ENCODE measurements around the gene KIF5C.

The KIF5C gene

GRCh38 chr2:149055751-149056150 is 180.7 kb downstream of the KIF5C start:
- Histone ChIP-seq H3K4me1 (ENCODE audit: control insufficient read depth in 5 of 5, insufficient read depth in 5 of 5, low read length in 5 of 5) (peaks cover 0 to 2% (median 0%) of the 10 kb centered on the region in 5 donors), H3K4me3 (ENCODE audit: low read depth in 1 of 5, low read length in 5 of 5) (no peak overlapping the region), H3K9me3 (ENCODE audit: control insufficient read depth in 5 of 5, low read length in 5 of 5) (no peaks in the 10 kb centered on the region), H3K27ac (ENCODE audit: low read depth, low read length) (no peak overlapping the region), H3K9ac (ENCODE audit: low read length in 5 of 5) (no peak overlapping the region), H3K27me3 (ENCODE audit: control insufficient read depth in 5 of 5, insufficient read depth in 4 of 5, low read length in 5 of 5) (no peaks in the 10 kb centered on the region), H3K36me3 (ENCODE audit: control insufficient read depth in 5 of 5, insufficient read depth in 5 of 5, low read length in 5 of 5) (no peaks in the 10 kb centered on the region)

- H3K27me3 ChIP-seq (ENCODE audit: control insufficient read depth in 5 of 5, insufficient read depth in 4 of 5, low read length in 5 of 5), result no peaks in the 10 kb centered on the region
- H3K27ac ChIP-seq (ENCODE audit: low read depth, low read length), result no peak overlapping the region
- no peak overlapping the region for H3K9ac ChIP-seq (ENCODE audit: low read length in 5 of 5)
- no peaks in the 10 kb centered on the region for H3K9me3 ChIP-seq (ENCODE audit: control insufficient read depth in 5 of 5, low read length in 5 of 5)
- peaks cover 0 to 2% (median 0%) of the 10 kb centered on the region in 5 donors for H3K4me1 ChIP-seq (ENCODE audit: control insufficient read depth in 5 of 5, insufficient read depth in 5 of 5, low read length in 5 of 5)
- H3K4me3 ChIP-seq (ENCODE audit: low read depth in 1 of 5, low read length in 5 of 5), result no peak overlapping the region
- H3K36me3 ChIP-seq (ENCODE audit: control insufficient read depth in 5 of 5, insufficient read depth in 5 of 5, low read length in 5 of 5), result no peaks in the 10 kb centered on the region
These were observed 181.7 kb downstream of the KIF5C start for GRCh38 chr2:149056541-149057255.

GRCh38 chr2:149057401-149057800 is 182.4 kb downstream of the KIF5C start:
- Histone ChIP-seq H3K4me1 (ENCODE audit: control insufficient read depth in 5 of 5, insufficient read depth in 5 of 5, low read length in 5 of 5) (peaks cover 0 to 2% (median 0%) of the 10 kb centered on the region in 5 donors), H3K27ac (ENCODE audit: low read depth, low read length) (no peak overlapping the region), H3K9ac (ENCODE audit: low read length in 5 of 5) (no peak overlapping the region), H3K36me3 (ENCODE audit: control insufficient read depth in 5 of 5, insufficient read depth in 5 of 5, low read length in 5 of 5) (no peaks in the 10 kb centered on the region), H3K4me3 (ENCODE audit: low read depth in 1 of 5, low read length in 5 of 5) (peak overlapping the region in 1 of 5 donors; percentile 9), H3K27me3 (ENCODE audit: control insufficient read depth in 5 of 5, insufficient read depth in 4 of 5, low read length in 5 of 5) (no peaks in the 10 kb centered on the region), H3K9me3 (ENCODE audit: control insufficient read depth in 5 of 5, low read length in 5 of 5) (no peaks in the 10 kb centered on the region)

GRCh38 chr2:149058936-149059335 is 183.9 kb downstream of the KIF5C start:
- no peak overlapping the region for H3K9ac ChIP-seq (ENCODE audit: low read length in 5 of 5)
- H3K27ac ChIP-seq (ENCODE audit: low read depth, low read length), result no peak overlapping the region
- no peak overlapping the region for H3K4me3 ChIP-seq (ENCODE audit: low read depth in 1 of 5, low read length in 5 of 5)
- H3K27me3 ChIP-seq (ENCODE audit: control insufficient read depth in 5 of 5, insufficient read depth in 4 of 5, low read length in 5 of 5), result no peaks in the 10 kb centered on the region
- H3K36me3 ChIP-seq (ENCODE audit: control insufficient read depth in 5 of 5, insufficient read depth in 5 of 5, low read length in 5 of 5), result no peaks in the 10 kb centered on the region
- no peaks in the 10 kb centered on the region for H3K9me3 ChIP-seq (ENCODE audit: control insufficient read depth in 5 of 5, low read length in 5 of 5)
- H3K4me1 ChIP-seq (ENCODE audit: control insufficient read depth in 5 of 5, insufficient read depth in 5 of 5, low read length in 5 of 5), result peaks cover 0 to 2% (median 0%) of the 10 kb centered on the region in 5 donors

GRCh38 chr2:149059822-149060221 is 184.8 kb downstream of the KIF5C start:
- H3K4me1 ChIP-seq (ENCODE audit: control insufficient read depth in 5 of 5, insufficient read depth in 5 of 5, low read length in 5 of 5), result peaks cover 0 to 3% (median 0%) of the 10 kb centered on the region in 5 donors
- H3K36me3 ChIP-seq (ENCODE audit: control insufficient read depth in 5 of 5, insufficient read depth in 5 of 5, low read length in 5 of 5), result no peaks in the 10 kb centered on the region
- H3K4me3 ChIP-seq (ENCODE audit: low read depth in 1 of 5, low read length in 5 of 5), result no peak overlapping the region
- H3K9ac ChIP-seq (ENCODE audit: low read length in 5 of 5), result no peak overlapping the region
- no peaks in the 10 kb centered on the region for H3K9me3 ChIP-seq (ENCODE audit: control insufficient read depth in 5 of 5, low read length in 5 of 5)
- no peaks in the 10 kb centered on the region for H3K27me3 ChIP-seq (ENCODE audit: control insufficient read depth in 5 of 5, insufficient read depth in 4 of 5, low read length in 5 of 5)
- no peak overlapping the region for H3K27ac ChIP-seq (ENCODE audit: low read depth, low read length)

GRCh38 chr2:149061133-149061745 is 186.2 kb downstream of the KIF5C start:
- Histone ChIP-seq H3K4me1 (ENCODE audit: control insufficient read depth in 5 of 5, insufficient read depth in 5 of 5, low read length in 5 of 5) (peaks cover 0 to 4% (median 0%) of the 10 kb centered on the region in 5 donors), H3K27me3 (ENCODE audit: control insufficient read depth in 5 of 5, insufficient read depth in 4 of 5, low read length in 5 of 5) (no peaks in the 10 kb centered on the region), H3K4me3 (ENCODE audit: low read depth in 1 of 5, low read length in 5 of 5) (no peak overlapping the region), H3K27ac (ENCODE audit: low read depth, low read length) (no peak overlapping the region), H3K9ac (ENCODE audit: low read length in 5 of 5) (no peak overlapping the region), H3K36me3 (ENCODE audit: control insufficient read depth in 5 of 5, insufficient read depth in 5 of 5, low read length in 5 of 5) (no peaks in the 10 kb centered on the region), H3K9me3 (ENCODE audit: control insufficient read depth in 5 of 5, low read length in 5 of 5) (no peaks in the 10 kb centered on the region)

- Histone ChIP-seq H3K27me3 (ENCODE audit: control insufficient read depth in 5 of 5, insufficient read depth in 4 of 5, low read length in 5 of 5) (no peaks in the 10 kb centered on the region), H3K9me3 (ENCODE audit: control insufficient read depth in 5 of 5, low read length in 5 of 5) (no peaks in the 10 kb centered on the region), H3K4me1 (ENCODE audit: control insufficient read depth in 5 of 5, insufficient read depth in 5 of 5, low read length in 5 of 5) (peaks cover 0 to 4% (median 0%) of the 10 kb centered on the region in 5 donors), H3K9ac (ENCODE audit: low read length in 5 of 5) (no peak overlapping the region), H3K4me3 (ENCODE audit: low read depth in 1 of 5, low read length in 5 of 5) (no peak overlapping the region), H3K36me3 (ENCODE audit: control insufficient read depth in 5 of 5, insufficient read depth in 5 of 5, low read length in 5 of 5) (no peaks in the 10 kb centered on the region), H3K27ac (ENCODE audit: low read depth, low read length) (no peak overlapping the region)
These were observed 187.5 kb downstream of the KIF5C start for GRCh38 chr2:149062531-149062930.

- no peaks in the 10 kb centered on the region for H3K27me3 ChIP-seq (ENCODE audit: control insufficient read depth in 5 of 5, insufficient read depth in 4 of 5, low read length in 5 of 5)
- H3K4me1 ChIP-seq (ENCODE audit: control insufficient read depth in 5 of 5, insufficient read depth in 5 of 5, low read length in 5 of 5), result peaks cover 0 to 4% (median 0%) of the 10 kb centered on the region in 5 donors
- no peaks in the 10 kb centered on the region for H3K36me3 ChIP-seq (ENCODE audit: control insufficient read depth in 5 of 5, insufficient read depth in 5 of 5, low read length in 5 of 5)
- H3K9ac ChIP-seq (ENCODE audit: low read length in 5 of 5), result no peak overlapping the region
- no peak overlapping the region for H3K4me3 ChIP-seq (ENCODE audit: low read depth in 1 of 5, low read length in 5 of 5)
- no peaks in the 10 kb centered on the region for H3K9me3 ChIP-seq (ENCODE audit: control insufficient read depth in 5 of 5, low read length in 5 of 5)
- H3K27ac ChIP-seq (ENCODE audit: low read depth, low read length), result no peak overlapping the region
These were observed 188.2 kb downstream of the KIF5C start for GRCh38 chr2:149063177-149063576.

- no peaks in the 10 kb centered on the region for H3K27me3 ChIP-seq (ENCODE audit: control insufficient read depth in 5 of 5, insufficient read depth in 4 of 5, low read length in 5 of 5)
- H3K4me3 ChIP-seq (ENCODE audit: low read depth in 1 of 5, low read length in 5 of 5), result no peak overlapping the region
- H3K9ac ChIP-seq (ENCODE audit: low read length in 5 of 5), result no peak overlapping the region
- H3K9me3 ChIP-seq (ENCODE audit: control insufficient read depth in 5 of 5, low read length in 5 of 5), result no peaks in the 10 kb centered on the region
- H3K36me3 ChIP-seq (ENCODE audit: control insufficient read depth in 5 of 5, insufficient read depth in 5 of 5, low read length in 5 of 5), result no peaks in the 10 kb centered on the region
- H3K4me1 ChIP-seq (ENCODE audit: control insufficient read depth in 5 of 5, insufficient read depth in 5 of 5, low read length in 5 of 5), result peaks cover 0 to 4% (median 0%) of the 10 kb centered on the region in 5 donors
- no peak overlapping the region for H3K27ac ChIP-seq (ENCODE audit: low read depth, low read length)
These were observed 189.4 kb downstream of the KIF5C start for GRCh38 chr2:149064365-149064841.

- Histone ChIP-seq H3K9me3 (ENCODE audit: control insufficient read depth in 5 of 5, low read length in 5 of 5) (no peaks in the 10 kb centered on the region), H3K4me1 (ENCODE audit: control insufficient read depth in 5 of 5, insufficient read depth in 5 of 5, low read length in 5 of 5) (peaks cover 0 to 4% (median 0%) of the 10 kb centered on the region in 5 donors), H3K9ac (ENCODE audit: low read length in 5 of 5) (no peak overlapping the region), H3K27me3 (ENCODE audit: control insufficient read depth in 5 of 5, insufficient read depth in 4 of 5, low read length in 5 of 5) (no peaks in the 10 kb centered on the region), H3K4me3 (ENCODE audit: low read depth in 1 of 5, low read length in 5 of 5) (no peak overlapping the region), H3K36me3 (ENCODE audit: control insufficient read depth in 5 of 5, insufficient read depth in 5 of 5, low read length in 5 of 5) (no peaks in the 10 kb centered on the region), H3K27ac (ENCODE audit: low read depth, low read length) (no peak overlapping the region)
These were observed 190.0 kb downstream of the KIF5C start for GRCh38 chr2:149064856-149065630.

All from subcutaneous abdominal adipose tissue (tissue), 5 donors.